T-helper 2 cell treated with Interferon-gamma antibody and Interleukin-4, amounts not matched to agents 100 ng/mL and 5 ng/mL, for 36 hours (primary cell): ENCODE results near the gene NPAS2. TPM values are rescaled to one million over a fixed set of nuclear protein-coding genes. Genes with fewer than 3 reads are reported as not detected.

Source experiments
- intact Hi-C: fragments of 100-400 bp; cut with micrococcal nuclease; formaldehyde crosslinking; loops from one replicate; pipeline ENCODE4 v1.15.1; 2023
- total RNA-seq: library from RNA; stranded (reverse); gene quantifications from 2 replicates; pipeline ENCODE4 v1.2.3, GENCODE V29; 2022

NPAS2 gene
- total RNA-seq, 1 donor from 2014 or later = 5.2 TPM

- intact Hi-C loops = no loop called here
Measured at GRCh38 chr2:101040072-101040471, 220.1 kb downstream of the NPAS2 start.

- intact Hi-C loops = no loop called here
Measured at GRCh38 chr2:101040761-101041160, 220.8 kb downstream of the NPAS2 start.

GRCh38 chr2:101041413-101041812 is 221.5 kb downstream of the NPAS2 start:
- intact Hi-C loops = no loop called here

GRCh38 chr2:101045330-101045729 is 225.4 kb downstream of the NPAS2 start:
- intact Hi-C loops = no loop called here

Other genes starting within 250 kb of the NPAS2 start
- 1,169 and 1,216 TPM in 2 replicates for gene RPL31, start 182.2 kb downstream of the NPAS2 start, total RNA-seq